PC-3 (cell line): ENCODE data around the gene SLC16A12. TPM values are rescaled to one million over a fixed set of nuclear protein-coding genes. Genes with fewer than 3 reads are reported as not detected.

ENCODE experiments used
- ATAC-seq: fragments of 200-7000 bp; cut with Tn5 transposase; 2 replicates; pipeline ENCODE4 v1.9.1; 2020; ENCODE audit warnings: mild to moderate bottlenecking, moderate library complexity
- BruUV-seq: library from RNA; stranded (reverse); fragments of 400-500 nt; replicated peaks from 2 replicates; lab custom pipeline; 2021; lab: Mats Ljungman, UMichigan
- CTCF ChIA-PET: fragments of 300-600 bp; sonication (Branson Sonifier 250); formaldehyde crosslinking; loops from one replicate; lab custom pipeline; 2022; ENCODE audit warnings: antibody characterized with exemption; lab: Charles Lee
- POLR2A ChIA-PET: fragments of 300-600 bp; sonication (Branson Sonifier 250); formaldehyde crosslinking; loops from one replicate; lab custom pipeline; 2022; ENCODE audit warnings: antibody characterized with exemption; ENCODE audit not compliant: unreplicated experiment; lab: Charles Lee
- DNase-seq: peaks from one replicate; pipeline ENCODE4 v3.0.0-alpha.2; 2015
- H2AFZ ChIP-seq: fragments of 300-600 bp; sonication (generic); 2 replicates; pipeline ENCODE4 v1.6.0; 2016; ENCODE audit warnings: antibody characterized with exemption, low read length
- H3F3A ChIP-seq: fragments of 300-600 bp; sonication (generic); one replicate; pipeline ENCODE4 v1.6.0; 2017; ENCODE audit warnings: antibody characterized with exemption, low read length, control low read depth, mild to moderate bottlenecking; ENCODE audit not compliant: unreplicated experiment
- H3K27ac ChIP-seq: fragments of 300-600 bp; sonication (generic); 2 replicates; pipeline ENCODE4 v1.5.1; 2016; ENCODE audit warnings: mild to moderate bottlenecking, low read length
- H3K27me3 ChIP-seq: fragments of 300-600 bp; sonication (generic); 2 replicates; pipeline ENCODE4 v1.6.1; 2016; ENCODE audit warnings: low read length, mixed read lengths
- H3K36me3 ChIP-seq: fragments of 300-600 bp; sonication (generic); 2 replicates; pipeline ENCODE4 v1.6.1; 2016; ENCODE audit warnings: low read depth, mixed run types, low read length, mixed read lengths
- H3K4me1 ChIP-seq: fragments of 300-600 bp; sonication (generic); 2 replicates; pipeline ENCODE4 v1.5.1; 2016; ENCODE audit warnings: low read length; ENCODE audit not compliant: insufficient read depth
- H3K4me2 ChIP-seq: fragments of 300-600 bp; sonication (generic); 2 replicates; pipeline ENCODE4 v1.6.0; 2016; ENCODE audit warnings: low read length
- H3K4me3 ChIP-seq: fragments of 300-600 bp; sonication (generic); 2 replicates; pipeline ENCODE4 v1.5.1; 2016; ENCODE audit warnings: mild to moderate bottlenecking, low read length, mixed read lengths
- H3K79me2 ChIP-seq: fragments of 300-600 bp; sonication (generic); 2 replicates; pipeline ENCODE4 v1.6.1; 2017; ENCODE audit warnings: low read length, mixed read lengths
- H3K9ac ChIP-seq: fragments of 300-600 bp; sonication (generic); 2 replicates; pipeline ENCODE4 v1.6.0; 2016; ENCODE audit warnings: mild to moderate bottlenecking, low read length
- H3K9me2 ChIP-seq: fragments of 300-600 bp; sonication (generic); replicated peaks from 2 replicates; pipeline ENCODE4 v1.6.1; 2016; ENCODE audit warnings: mixed run types, low read length, mixed read lengths
- H3K9me3 ChIP-seq: fragments of 300-600 bp; sonication (generic); 2 replicates; pipeline ENCODE4 v1.6.1; 2016; ENCODE audit warnings: low read length, mixed read lengths
- H4K20me1 ChIP-seq: fragments of 300-600 bp; sonication (generic); 2 replicates; pipeline ENCODE4 v1.6.1; 2016; ENCODE audit warnings: low read length, mixed read lengths
- CTCF ChIP-seq: fragments of 300-600 bp; sonication (generic); conservative IDR thresholded peaks from 2 replicates; pipeline ENCODE4 v1.5.1; 2017; ENCODE audit warnings: antibody characterized with exemption, low read depth, mild to moderate bottlenecking, low read length
- EZH2 ChIP-seq: fragments of 300-600 bp; sonication (generic); IDR thresholded peaks from one replicate; pipeline ENCODE4 v1.6.1; 2017; ENCODE audit warnings: antibody characterized with exemption, mild to moderate bottlenecking, low read length; ENCODE audit not compliant: unreplicated experiment
- EZH2phosphoT487 ChIP-seq: fragments of 300-600 bp; sonication (generic); IDR thresholded peaks from 2 replicates; pipeline ENCODE4 v1.6.1; 2018; ENCODE audit warnings: mild to moderate bottlenecking, antibody characterized with exemption, low read length, borderline replicate concordance
- intact Hi-C: fragments of 100-400 bp; cut with micrococcal nuclease; formaldehyde crosslinking; loops from 2 replicates; pipeline ENCODE4 v1.9.0; 2023
- total RNA-seq: library from RNA; depleted of rRNA; stranded (reverse); fragments of >200 nt; gene quantifications from 2 replicates; pipeline ENCODE4 v1.2.3, GENCODE V29; 2014

Gene SLC16A12
- total RNA-seq, 1 experiment from 2014 or later = not detected

GRCh38 chr10:89463846-89464537 lies 71.4 kb downstream of the SLC16A12 start:
- no peaks in the 10 kb centered on the region for H3K9me2 ChIP-seq
- H3K4me2 ChIP-seq = no peak overlapping the region
- DNase-seq (no peak), ATAC-seq (no peak)
- no peaks in the 10 kb centered on the region for H4K20me1 ChIP-seq
- no peaks in the 10 kb centered on the region for H3K9me3 ChIP-seq
- no peak overlapping the region for H3K9ac ChIP-seq
- H3F3A ChIP-seq = no peaks in the 10 kb centered on the region
- no peak overlapping the region for H3K4me3 ChIP-seq
- ChIA-PET CTCF (no interaction called here), POLR2A (no interaction called here)
- no peaks in the 10 kb centered on the region for H3K36me3 ChIP-seq
- peaks cover 26% of the 10 kb centered on the region for H3K4me1 ChIP-seq
- H3K27ac ChIP-seq = no peak overlapping the region
- no peak overlapping the region for H2AFZ ChIP-seq
- intact Hi-C loops = no loop called here
- no peaks in the 10 kb centered on the region for H3K79me2 ChIP-seq
- BruUV-seq = no TSS peak
- H3K27me3 ChIP-seq = no peaks in the 10 kb centered on the region
- TF ChIP-seq CTCF (no peak), EZH2 (no peak), EZH2phosphoT487 (no peak)

GRCh38 chr10:89458784-89459183 lies 76.6 kb downstream of the SLC16A12 start:
- H2AFZ ChIP-seq = no peak overlapping the region

More at GRCh38 chr10:89458784-89459183, 76.6 kb downstream of the SLC16A12 start:
- no peaks in the 10 kb centered on the region for H3K9me2 ChIP-seq
- no TSS peak for BruUV-seq
- H4K20me1 ChIP-seq = no peaks in the 10 kb centered on the region
- DNase-seq (no peak), ATAC-seq (no peak)
- no peak overlapping the region for H3K4me3 ChIP-seq
- peak overlapping the region; percentile 54 for H3K4me2 ChIP-seq
- intact Hi-C loops = no loop called here
- CTCF ChIA-PET = interaction anchor here (1.0 kb wide), 1 partner anchor 94 kb away, joined by 3 read pairs; no protein-coding TSS in a partner anchor
- POLR2A ChIA-PET = no interaction called here
- H3K79me2 ChIP-seq = no peaks in the 10 kb centered on the region
- TF ChIP-seq EZH2 (no peak), CTCF (no peak), EZH2phosphoT487 (no peak)
- H3K9me3 ChIP-seq = no peaks in the 10 kb centered on the region
- H3K27me3 ChIP-seq = no peaks in the 10 kb centered on the region
- H3K36me3 ChIP-seq = no peaks in the 10 kb centered on the region
- H3K9ac ChIP-seq = no peak overlapping the region
- H3F3A ChIP-seq = no peaks in the 10 kb centered on the region
- H3K4me1 ChIP-seq = peaks cover 15% of the 10 kb centered on the region
- no peak overlapping the region for H3K27ac ChIP-seq
